Measurements from ENCODE around the gene PPP2R2B. TPM values are rescaled to one million over a fixed set of nuclear protein-coding genes. Genes with fewer than 3 reads are reported as not detected.

The PPP2R2B gene
- total RNA-seq, 1 donor from 2014 or later: 0.95 TPM

GRCh38 chr5:146704949-146705665, 173.4 kb downstream of the PPP2R2B start:
- Histone ChIP-seq H3K9me3 (no peaks in the 10 kb centered on the region), H3K4me1 (no peaks in the 10 kb centered on the region), H3K27me3 (ENCODE audit: low read depth) (no peaks in the 10 kb centered on the region), H3K36me3 (no peaks in the 10 kb centered on the region), H3K27ac (no peak overlapping the region), H3K4me3 (no peak overlapping the region)
- DNase-seq (no peak), ATAC-seq (no peak)
- intact Hi-C loops (cut with DNase I): no loop called here
- TF ChIP-seq CTCF (IDR thresholded peaks at IDR 0.05): no peak

GRCh38 chr5:146703899-146704298, 174.7 kb downstream of the PPP2R2B start:
- no peaks in the 10 kb centered on the region for H3K27me3 ChIP-seq (ENCODE audit: low read depth)
- ATAC-seq: no peak
- no peak for TF ChIP-seq CTCF (IDR thresholded peaks at IDR 0.05)
- intact Hi-C loops (cut with DNase I): no loop called here
- H3K36me3 ChIP-seq: no peaks in the 10 kb centered on the region
- no peak for DNase-seq
- no peak overlapping the region for H3K27ac ChIP-seq
- no peaks in the 10 kb centered on the region for H3K9me3 ChIP-seq
- no peaks in the 10 kb centered on the region for H3K4me1 ChIP-seq
- no peak overlapping the region for H3K4me3 ChIP-seq

- intact Hi-C loops (cut with DNase I): no loop called here
- Histone ChIP-seq H3K27me3 (ENCODE audit: low read depth) (no peaks in the 10 kb centered on the region), H3K36me3 (no peaks in the 10 kb centered on the region), H3K4me3 (no peak overlapping the region), H3K27ac (no peak overlapping the region), H3K9me3 (no peaks in the 10 kb centered on the region), H3K4me1 (no peaks in the 10 kb centered on the region)
- ATAC-seq (no peak), DNase-seq (no peak)
- TF ChIP-seq CTCF (IDR thresholded peaks at IDR 0.05): no peak
Observed at GRCh38 chr5:146703499-146703898, 175.1 kb downstream of the PPP2R2B start.

GRCh38 chr5:146699664-146700418, 178.7 kb downstream of the PPP2R2B start:
- H3K9me3 ChIP-seq: no peaks in the 10 kb centered on the region
- no peak overlapping the region for H3K27ac ChIP-seq
- no peaks in the 10 kb centered on the region for H3K27me3 ChIP-seq (ENCODE audit: low read depth)
- H3K4me3 ChIP-seq: no peak overlapping the region
- no peaks in the 10 kb centered on the region for H3K4me1 ChIP-seq
- no peak for TF ChIP-seq CTCF (IDR thresholded peaks at IDR 0.05)
- intact Hi-C loops (cut with DNase I): no loop called here
- H3K36me3 ChIP-seq: no peaks in the 10 kb centered on the region
- ATAC-seq: no peak
- DNase-seq: no peak

- ATAC-seq: no peak
- H3K27ac ChIP-seq: no peak overlapping the region
- intact Hi-C loops (cut with DNase I): no loop called here
- DNase-seq: no peak
- no peaks in the 10 kb centered on the region for H3K9me3 ChIP-seq
- no peak for TF ChIP-seq CTCF (IDR thresholded peaks at IDR 0.05)
- no peaks in the 10 kb centered on the region for H3K4me1 ChIP-seq
- no peaks in the 10 kb centered on the region for H3K36me3 ChIP-seq
- H3K27me3 ChIP-seq (ENCODE audit: low read depth): no peaks in the 10 kb centered on the region
- H3K4me3 ChIP-seq: no peak overlapping the region
Observed at GRCh38 chr5:146699138-146699537, 179.4 kb downstream of the PPP2R2B start.
